A673 (cell line): ENCODE data around the gene CARD8.

Experiments used
- EZH2 ChIP-seq: fragments of 200-600 bp; sonication (generic); IDR thresholded peaks from 2 replicates; pipeline ENCODE4 v1.6.1; 2017; ENCODE audit warnings: borderline replicate concordance, low read depth, mild to moderate bottlenecking, mixed read lengths, antibody characterized with exemption, low read length; ENCODE audit not compliant: poor library complexity, severe bottlenecking
- TF ChIP-seq, protein P1 (sequence below): fragments of 300-800, 200-600 bp; sonication (generic); conservative IDR thresholded peaks from 2 replicates; pipeline ENCODE4 v1.5.1; 2017; ENCODE audit warnings: low read depth, mild to moderate bottlenecking, antibody characterized with exemption, low read length, moderate library complexity, mixed read lengths

DNA sequence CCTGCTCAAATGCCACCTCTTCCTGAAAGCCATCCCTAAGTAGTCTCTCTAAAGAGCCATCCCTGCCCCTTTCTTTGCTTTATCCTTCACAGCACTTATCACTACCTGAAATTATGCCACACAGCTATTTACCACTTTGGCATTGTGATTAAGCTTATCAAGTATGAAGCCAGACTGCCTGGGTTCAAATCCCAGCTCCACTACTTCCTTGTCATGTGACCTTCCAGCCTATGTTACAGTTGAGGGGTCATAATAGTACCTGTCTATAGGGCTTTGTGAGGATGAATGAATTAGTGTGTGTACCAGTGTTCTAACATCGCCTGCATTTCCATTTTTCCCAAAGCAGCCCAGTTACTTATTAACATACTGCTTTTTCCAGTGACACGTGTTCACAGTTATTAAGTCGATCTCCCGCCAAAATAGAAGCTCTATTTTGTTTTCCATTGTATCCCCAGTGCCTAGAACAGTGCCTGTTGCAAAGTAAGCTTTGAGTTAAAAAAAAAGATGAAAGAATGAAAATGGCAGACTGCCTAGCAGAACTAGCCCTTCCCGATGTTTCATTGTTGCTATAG, 52.4 kb downstream of the CARD8 start:
- TF ChIP-seq, protein P1, sequence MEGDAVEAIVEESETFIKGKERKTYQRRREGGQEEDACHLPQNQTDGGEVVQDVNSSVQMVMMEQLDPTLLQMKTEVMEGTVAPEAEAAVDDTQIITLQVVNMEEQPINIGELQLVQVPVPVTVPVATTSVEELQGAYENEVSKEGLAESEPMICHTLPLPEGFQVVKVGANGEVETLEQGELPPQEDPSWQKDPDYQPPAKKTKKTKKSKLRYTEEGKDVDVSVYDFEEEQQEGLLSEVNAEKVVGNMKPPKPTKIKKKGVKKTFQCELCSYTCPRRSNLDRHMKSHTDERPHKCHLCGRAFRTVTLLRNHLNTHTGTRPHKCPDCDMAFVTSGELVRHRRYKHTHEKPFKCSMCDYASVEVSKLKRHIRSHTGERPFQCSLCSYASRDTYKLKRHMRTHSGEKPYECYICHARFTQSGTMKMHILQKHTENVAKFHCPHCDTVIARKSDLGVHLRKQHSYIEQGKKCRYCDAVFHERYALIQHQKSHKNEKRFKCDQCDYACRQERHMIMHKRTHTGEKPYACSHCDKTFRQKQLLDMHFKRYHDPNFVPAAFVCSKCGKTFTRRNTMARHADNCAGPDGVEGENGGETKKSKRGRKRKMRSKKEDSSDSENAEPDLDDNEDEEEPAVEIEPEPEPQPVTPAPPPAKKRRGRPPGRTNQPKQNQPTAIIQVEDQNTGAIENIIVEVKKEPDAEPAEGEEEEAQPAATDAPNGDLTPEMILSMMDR: no peak
- TF ChIP-seq EZH2: no peak
